Uterus (tissue), 4 donors: ENCODE results near the gene INPP5J. TPM values are rescaled to one million over a fixed set of nuclear protein-coding genes. Genes with fewer than 3 reads are reported as not detected.

Experiments used
- DNase-seq, 2 donors: peaks; one replicate each; pipeline ENCODE4 v3.0.0-alpha.2; 2019 to 2020
- H3K27ac ChIP-seq, 2 donors: fragments of 200-600 bp; sonication (generic); 1 replicate in 1 of 2; 2 replicates in 1 of 2; pipeline ENCODE4 v1.5.1; 2016 to 2018
- H3K27me3 ChIP-seq, 2 donors: fragments of 200-600 bp; sonication (generic); one replicate each; pipeline ENCODE4 v1.5.1; 2018 to 2019; ENCODE audit warnings: control low read depth in 1 of 2
- H3K36me3 ChIP-seq, 2 donors: fragments of 200-600 bp; sonication (generic); one replicate each; pipeline ENCODE4 v1.5.1; 2019; ENCODE audit warnings: control low read depth in 1 of 2
- H3K4me1 ChIP-seq, 2 donors: fragments of 200-600 bp; sonication (generic); one replicate each; pipeline ENCODE4 v1.5.1; 2018 to 2019; ENCODE audit warnings: control low read depth in 1 of 2
- H3K4me3 ChIP-seq, 2 donors: fragments of 200-600 bp; sonication (generic); 1 replicate in 1 of 2; 2 replicates in 1 of 2; pipeline ENCODE4 v1.5.1; 2018 to 2019; ENCODE audit warnings: mild to moderate bottlenecking in 1 of 2
- H3K9me3 ChIP-seq, 2 donors: fragments of 200-600 bp; sonication (generic); one replicate each; pipeline ENCODE4 v1.5.1; 2019; ENCODE audit warnings: control low read depth in 1 of 2
- POLR2A ChIP-seq, 2 donors: fragments of 450-650 bp; IDR thresholded peaks; one replicate each; pipeline ENCODE4 v1.6.1; 2016; ENCODE audit warnings: antibody characterized with exemption in 2 of 2, mild to moderate bottlenecking in 1 of 2, moderate library complexity in 1 of 2
- intact Hi-C: fragments of 100-400 bp; cut with DNase I; formaldehyde crosslinking; loops from one replicate; pipeline ENCODE4 v1.15.1; 2023; ENCODE audit warnings: low total_unique reads
- total RNA-seq, 4 donors: library from RNA; depleted of rRNA in 3 of 4; stranded (reverse); fragments of >200 nt in 3 of 4; gene quantifications; one replicate each; pipeline versions ENCODE4 v1.1.0 to v1.2.4, GENCODE V29; 2014 to 2023
- TF ChIP-seq, protein P1 (sequence below), 4 experiments: fragments of 200-600 bp in 2 of 4; fragments of 450-650 bp in 2 of 4; sonication (generic) in 2 of 4; IDR thresholded peaks; one replicate each; pipeline ENCODE4 v1.5.1; 2016 to 2019; ENCODE audit warnings: antibody characterized with exemption in 4 of 4, mild to moderate bottlenecking in 2 of 4, moderate library complexity in 1 of 4
- donor health status: DM: yes; HTN: yes; CAD: no.

Gene INPP5J
- total RNA-seq, 4 donors from 2014 or later = 0.59 to 7.9 (median 3.0) TPM

- no peaks in the 10 kb centered on the region for H3K9me3 ChIP-seq
- peak overlapping the region; percentile 64 to 70 for H3K27ac ChIP-seq
- no peaks in the 10 kb centered on the region for H3K36me3 ChIP-seq
- no peak for TF ChIP-seq POLR2A (IDR thresholded peaks at IDR 0.05)
- TF ChIP-seq, protein P1, sequence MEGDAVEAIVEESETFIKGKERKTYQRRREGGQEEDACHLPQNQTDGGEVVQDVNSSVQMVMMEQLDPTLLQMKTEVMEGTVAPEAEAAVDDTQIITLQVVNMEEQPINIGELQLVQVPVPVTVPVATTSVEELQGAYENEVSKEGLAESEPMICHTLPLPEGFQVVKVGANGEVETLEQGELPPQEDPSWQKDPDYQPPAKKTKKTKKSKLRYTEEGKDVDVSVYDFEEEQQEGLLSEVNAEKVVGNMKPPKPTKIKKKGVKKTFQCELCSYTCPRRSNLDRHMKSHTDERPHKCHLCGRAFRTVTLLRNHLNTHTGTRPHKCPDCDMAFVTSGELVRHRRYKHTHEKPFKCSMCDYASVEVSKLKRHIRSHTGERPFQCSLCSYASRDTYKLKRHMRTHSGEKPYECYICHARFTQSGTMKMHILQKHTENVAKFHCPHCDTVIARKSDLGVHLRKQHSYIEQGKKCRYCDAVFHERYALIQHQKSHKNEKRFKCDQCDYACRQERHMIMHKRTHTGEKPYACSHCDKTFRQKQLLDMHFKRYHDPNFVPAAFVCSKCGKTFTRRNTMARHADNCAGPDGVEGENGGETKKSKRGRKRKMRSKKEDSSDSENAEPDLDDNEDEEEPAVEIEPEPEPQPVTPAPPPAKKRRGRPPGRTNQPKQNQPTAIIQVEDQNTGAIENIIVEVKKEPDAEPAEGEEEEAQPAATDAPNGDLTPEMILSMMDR (IDR thresholded peaks at IDR 0.05) = peak; percentile 73 to 94 (median 86)
- no peaks in the 10 kb centered on the region for H3K27me3 ChIP-seq
- no peak overlapping the region for H3K4me3 ChIP-seq
- peak; percentile 75 to 80 for DNase-seq
- intact Hi-C loops = no loop called here
- H3K4me1 ChIP-seq = no peaks in the 10 kb centered on the region
These were observed 26.3 kb downstream of the INPP5J start for GRCh38 chr22:31148953-31149627.

DNA sequence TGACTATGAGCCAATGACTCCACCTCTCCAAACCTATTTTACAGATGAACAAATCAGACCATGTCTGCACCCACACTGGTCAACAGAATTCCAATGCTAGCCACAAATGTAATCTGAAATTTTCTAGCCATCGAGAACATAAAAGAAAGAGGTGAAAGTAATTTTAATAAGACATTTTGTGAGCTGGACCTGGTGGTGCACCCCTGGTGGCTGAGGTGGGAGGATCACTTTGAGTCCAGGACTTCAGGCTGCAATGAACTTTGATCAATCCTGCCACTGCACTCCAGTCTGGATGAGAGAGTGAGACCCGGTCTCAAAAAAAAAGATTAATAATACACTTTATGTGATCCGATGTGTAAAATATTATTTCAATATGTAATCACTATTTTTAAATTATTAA, 27.8 kb downstream of the INPP5J start:
- no peak for DNase-seq
- Histone ChIP-seq H3K27me3 (no peaks in the 10 kb centered on the region), H3K4me3 (no peak overlapping the region), H3K4me1 (peaks cover under 1 to 6% of the 10 kb centered on the region in 2 donors), H3K36me3 (no peaks in the 10 kb centered on the region), H3K9me3 (no peaks in the 10 kb centered on the region), H3K27ac (no peak overlapping the region)
- TF ChIP-seq POLR2A (IDR thresholded peaks at IDR 0.05) = no peak
- TF ChIP-seq, protein P1 (IDR thresholded peaks at IDR 0.05) = no peak
- intact Hi-C loops = no loop called here

DNA sequence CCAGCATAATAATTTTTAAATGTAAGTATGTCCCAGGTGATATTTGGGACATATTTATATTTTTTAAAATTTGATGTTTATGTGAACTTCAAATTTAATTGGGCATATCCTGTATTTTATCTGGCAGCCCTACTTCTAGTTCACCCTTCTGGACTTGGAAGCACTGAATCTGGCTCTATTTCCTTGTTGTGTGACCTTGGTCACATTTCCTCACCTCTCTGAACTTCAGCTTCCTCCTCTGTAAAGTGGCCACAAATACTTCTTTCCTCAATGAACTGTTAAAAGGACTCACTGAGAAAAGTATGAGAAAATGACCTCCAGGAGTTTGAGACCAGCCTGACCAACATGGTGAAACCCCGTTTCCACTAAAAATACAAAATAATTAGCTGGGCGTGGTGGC, 29.1 kb downstream of the INPP5J start:
- Histone ChIP-seq H3K27ac (no peak overlapping the region), H3K36me3 (no peaks in the 10 kb centered on the region), H3K4me3 (no peak overlapping the region), H3K9me3 (no peaks in the 10 kb centered on the region), H3K27me3 (no peaks in the 10 kb centered on the region), H3K4me1 (peaks cover 6% of the 10 kb centered on the region in 2 donors)
- TF ChIP-seq, protein P1 (IDR thresholded peaks at IDR 0.05) = no peak
- TF ChIP-seq POLR2A (IDR thresholded peaks at IDR 0.05) = no peak
- intact Hi-C loops = no loop called here
- no peak for DNase-seq

DNA sequence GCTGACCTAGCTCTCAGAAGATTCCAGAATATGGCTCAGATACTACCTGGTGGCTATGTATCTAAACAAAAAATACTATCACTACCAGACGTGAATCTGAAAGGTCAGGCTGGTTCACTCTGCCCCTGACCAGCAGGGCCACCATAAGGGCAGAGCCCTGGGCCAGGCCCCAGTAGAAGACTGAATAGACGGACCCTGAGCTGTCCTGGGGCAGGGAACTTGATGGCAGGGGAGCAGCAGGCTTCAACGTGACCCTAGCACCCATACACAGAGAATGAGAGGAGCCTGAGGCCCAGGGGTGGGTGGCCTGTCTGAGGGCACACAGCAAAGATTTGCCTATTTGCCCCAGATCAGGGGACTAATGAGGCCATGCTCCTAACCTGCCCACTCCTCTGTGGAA, 30.6 kb downstream of the INPP5J start:
- Histone ChIP-seq H3K36me3 (no peaks in the 10 kb centered on the region), H3K27ac (peak overlapping the region in 1 of 2 donors; percentile 21), H3K4me3 (no peak overlapping the region), H3K4me1 (peaks cover 6% of the 10 kb centered on the region in 2 donors), H3K27me3 (no peaks in the 10 kb centered on the region), H3K9me3 (no peaks in the 10 kb centered on the region)
- intact Hi-C loops = no loop called here
- no peak for DNase-seq
- TF ChIP-seq, protein P1 (IDR thresholded peaks at IDR 0.05) = no peak
- TF ChIP-seq POLR2A (IDR thresholded peaks at IDR 0.05) = no peak

- Histone ChIP-seq H3K27ac (peak overlapping the region; percentile 78 to 90), H3K27me3 (no peaks in the 10 kb centered on the region), H3K9me3 (no peaks in the 10 kb centered on the region), H3K4me1 (peaks cover 6% of the 10 kb centered on the region in 2 donors), H3K36me3 (no peaks in the 10 kb centered on the region), H3K4me3 (no peak overlapping the region)
- DNase-seq = no peak
- intact Hi-C loops = no loop called here
- no peak for TF ChIP-seq POLR2A (IDR thresholded peaks at IDR 0.05)
- TF ChIP-seq, protein P1 (IDR thresholded peaks at IDR 0.05) = no peak
These were observed 32.2 kb downstream of the INPP5J start for GRCh38 chr22:31154975-31155374.
